K562 (cell line): Measurements from ENCODE around the gene CD36.

Experiments
- CBX3 ChIP-seq, 2 experiments: IDR thresholded peaks; 1 replicate in 1 of 2; 2 replicates in 1 of 2; pipeline ENCODE4 v1.6.1; 2012; ENCODE audit warnings: inconsistent platforms in 2 of 2, low read length in 2 of 2, borderline replicate concordance in 1 of 2, control low read depth in 1 of 2
- CHD4 ChIP-seq: fragments of 200-600 bp; sonication (generic); IDR thresholded peaks from 3 replicates; pipeline ENCODE4 v1.6.1; 2012; ENCODE audit warnings: low read depth, mild to moderate bottlenecking, mixed read lengths, low read length, inconsistent platforms; ENCODE audit not compliant: insufficient read depth, insufficient replicate concordance, poor library complexity, severe bottlenecking
- NCOA6 ChIP-seq: fragments of 450-650 bp; IDR thresholded peaks from 2 replicates; pipeline ENCODE4 v1.6.1; 2017; ENCODE audit warnings: mild to moderate bottlenecking
- NFXL1 ChIP-seq: fragments of 450-650 bp; formaldehyde crosslinking; IDR thresholded peaks from 2 replicates; pipeline ENCODE4 v1.4.0; 2021; ENCODE audit warnings: mild to moderate bottlenecking
- ZNF764 ChIP-seq: fragments of 250-450 bp; sonication (Bioruptor Pico); IDR thresholded peaks from 2 replicates; pipeline ENCODE4 v1.4.0; 2020; ENCODE audit warnings: low read depth, mild to moderate bottlenecking, moderate library complexity
- TF ChIP-seq, protein P1 (sequence below), 2 experiments: fragments of 450-650 bp; IDR thresholded peaks; 2 replicates each; pipeline ENCODE4 v1.6.1; 2016
- TF ChIP-seq, protein P2 (sequence below), 2 experiments: fragments of 450-650 bp in 1 of 2; sonication (generic) in 1 of 2; formaldehyde crosslinking in 1 of 2; IDR thresholded peaks; 2 replicates each; pipeline versions ENCODE4 v1.7.1 to v1.9.0; 2016 to 2022; ENCODE audit warnings: inconsistent platforms in 1 of 2, mild to moderate bottlenecking in 1 of 2, missing genetic modification reagents in 1 of 2

GRCh38 chr7:80648031-80648600 lies 9.7 kb downstream of the CD36 start:
- TF ChIP-seq CHD4 (no peak), NFXL1 (CRISPR knock-in tag) (no peak), NCOA6 (no peak), ZNF764 (CRISPR knock-in tag) (no peak), CBX3 (IDR thresholded peaks at IDR 0.05; ENCODE audit: borderline replicate concordance in 1 of 2, low read length in 2 of 2) (no peak)
- TF ChIP-seq, protein P1, sequence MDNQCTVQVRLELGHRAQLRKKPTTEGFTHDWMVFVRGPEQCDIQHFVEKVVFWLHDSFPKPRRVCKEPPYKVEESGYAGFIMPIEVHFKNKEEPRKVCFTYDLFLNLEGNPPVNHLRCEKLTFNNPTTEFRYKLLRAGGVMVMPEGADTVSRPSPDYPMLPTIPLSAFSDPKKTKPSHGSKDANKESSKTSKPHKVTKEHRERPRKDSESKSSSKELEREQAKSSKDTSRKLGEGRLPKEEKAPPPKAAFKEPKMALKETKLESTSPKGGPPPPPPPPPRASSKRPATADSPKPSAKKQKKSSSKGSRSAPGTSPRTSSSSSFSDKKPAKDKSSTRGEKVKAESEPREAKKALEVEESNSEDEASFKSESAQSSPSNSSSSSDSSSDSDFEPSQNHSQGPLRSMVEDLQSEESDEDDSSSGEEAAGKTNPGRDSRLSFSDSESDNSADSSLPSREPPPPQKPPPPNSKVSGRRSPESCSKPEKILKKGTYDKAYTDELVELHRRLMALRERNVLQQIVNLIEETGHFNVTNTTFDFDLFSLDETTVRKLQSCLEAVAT (IDR thresholded peaks at IDR 0.05) = no peak
- TF ChIP-seq, protein P2, sequence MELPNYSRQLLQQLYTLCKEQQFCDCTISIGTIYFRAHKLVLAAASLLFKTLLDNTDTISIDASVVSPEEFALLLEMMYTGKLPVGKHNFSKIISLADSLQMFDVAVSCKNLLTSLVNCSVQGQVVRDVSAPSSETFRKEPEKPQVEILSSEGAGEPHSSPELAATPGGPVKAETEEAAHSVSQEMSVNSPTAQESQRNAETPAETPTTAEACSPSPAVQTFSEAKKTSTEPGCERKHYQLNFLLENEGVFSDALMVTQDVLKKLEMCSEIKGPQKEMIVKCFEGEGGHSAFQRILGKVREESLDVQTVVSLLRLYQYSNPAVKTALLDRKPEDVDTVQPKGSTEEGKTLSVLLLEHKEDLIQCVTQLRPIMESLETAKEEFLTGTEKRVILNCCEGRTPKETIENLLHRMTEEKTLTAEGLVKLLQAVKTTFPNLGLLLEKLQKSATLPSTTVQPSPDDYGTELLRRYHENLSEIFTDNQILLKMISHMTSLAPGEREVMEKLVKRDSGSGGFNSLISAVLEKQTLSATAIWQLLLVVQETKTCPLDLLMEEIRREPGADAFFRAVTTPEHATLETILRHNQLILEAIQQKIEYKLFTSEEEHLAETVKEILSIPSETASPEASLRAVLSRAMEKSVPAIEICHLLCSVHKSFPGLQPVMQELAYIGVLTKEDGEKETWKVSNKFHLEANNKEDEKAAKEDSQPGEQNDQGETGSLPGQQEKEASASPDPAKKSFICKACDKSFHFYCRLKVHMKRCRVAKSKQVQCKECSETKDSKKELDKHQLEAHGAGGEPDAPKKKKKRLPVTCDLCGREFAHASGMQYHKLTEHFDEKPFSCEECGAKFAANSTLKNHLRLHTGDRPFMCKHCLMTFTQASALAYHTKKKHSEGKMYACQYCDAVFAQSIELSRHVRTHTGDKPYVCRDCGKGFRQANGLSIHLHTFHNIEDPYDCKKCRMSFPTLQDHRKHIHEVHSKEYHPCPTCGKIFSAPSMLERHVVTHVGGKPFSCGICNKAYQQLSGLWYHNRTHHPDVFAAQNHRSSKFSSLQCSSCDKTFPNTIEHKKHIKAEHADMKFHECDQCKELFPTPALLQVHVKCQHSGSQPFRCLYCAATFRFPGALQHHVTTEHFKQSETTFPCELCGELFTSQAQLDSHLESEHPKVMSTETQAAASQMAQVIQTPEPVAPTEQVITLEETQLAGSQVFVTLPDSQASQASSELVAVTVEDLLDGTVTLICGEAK (IDR thresholded peaks at IDR 0.05) = no peak
- TF ChIP-seq, protein P2 (CRISPR knock-in tag; IDR thresholded peaks at IDR 0.05) = no peak
